NOMO-1 (cell line): Measurements from ENCODE around the gene CRYAB.

ENCODE experiments used
- DNase-seq, 2 experiments: peaks; one replicate each; lab custom pipeline; 2025; ENCODE audit not compliant: unreplicated experiment in 2 of 2; lab: John Stamatoyannopoulos, UW

Gene CRYAB

GRCh38 chr11:111911563-111912401 lies at the start of gene CRYAB:
CRYAB (minus strand) TSS chr11:111911770; CDS start chr11:111911724, 46 bp downstream.
- DNase-seq: no peak

- no peak for DNase-seq
Measured at GRCh38 chr11:111960916-111961315, 49.3 kb upstream of the CRYAB start.

- no peak for DNase-seq
Measured at GRCh38 chr11:111957663-111958444, 46.3 kb upstream of the CRYAB start.

- no peak for DNase-seq
Measured at GRCh38 chr11:111954154-111954553, 42.6 kb upstream of the CRYAB start.

GRCh38 chr11:111951565-111951964 lies 40.0 kb upstream of the CRYAB start:
- DNase-seq: no peak

GRCh38 chr11:111949519-111950426 lies 38.2 kb upstream of the CRYAB start:
- peak; percentile 22 to 62 for DNase-seq

GRCh38 chr11:111947143-111947542 lies 35.6 kb upstream of the CRYAB start:
- DNase-seq: peak; percentile 37 to 61

GRCh38 chr11:111946499-111946898 lies 34.9 kb upstream of the CRYAB start:
- DNase-seq: no peak

- DNase-seq: no peak
Measured at GRCh38 chr11:111945198-111945597, 33.6 kb upstream of the CRYAB start.

- DNase-seq: peak in 1 of 2 experiments; percentile 23
Measured at GRCh38 chr11:111944651-111945051, 33.1 kb upstream of the CRYAB start.

- DNase-seq: no peak
Measured at GRCh38 chr11:111944139-111944538, 32.6 kb upstream of the CRYAB start.

GRCh38 chr11:111942829-111943228 lies 31.3 kb upstream of the CRYAB start:
- DNase-seq: no peak

- no peak for DNase-seq
Measured at GRCh38 chr11:111941963-111942362, 30.4 kb upstream of the CRYAB start.

- DNase-seq: no peak
Measured at GRCh38 chr11:111939836-111940604, 28.4 kb upstream of the CRYAB start.

GRCh38 chr11:111938687-111939160 lies 27.2 kb upstream of the CRYAB start:
- peak; percentile 77 to 96 for DNase-seq

- no peak for DNase-seq
Measured at GRCh38 chr11:111937844-111938243, 26.3 kb upstream of the CRYAB start.

GRCh38 chr11:111937461-111937769 lies 25.8 kb upstream of the CRYAB start:
- DNase-seq: no peak

- DNase-seq: no peak
Measured at GRCh38 chr11:111936040-111936540, 24.5 kb upstream of the CRYAB start.

GRCh38 chr11:111935317-111936039 lies 23.9 kb upstream of the CRYAB start:
- DNase-seq: peak in 1 of 2 experiments; percentile 20
